ENCODE measurements around the gene EDN2.

The EDN2 gene

GRCh38 chr1:41465741-41466140 lies 18.7 kb downstream of the EDN2 start:
- H3K9me3 ChIP-seq: no peaks in the 10 kb centered on the region
- peaks cover 7% of the 10 kb centered on the region for H3K4me1 ChIP-seq
- no peaks in the 10 kb centered on the region for H3K36me3 ChIP-seq (replicated peaks)
- H3K4me3 ChIP-seq: no peak overlapping the region
- in situ Hi-C loops (cut with MboI; ENCODE audit: low sequenced_read_pairs): no loop called here
- no peaks in the 10 kb centered on the region for H3K27me3 ChIP-seq (ENCODE audit: low read depth)
- no peak for DNase-seq (ENCODE audit: low spot score in 2 of 2)

GRCh38 chr1:41464885-41465284 lies 19.6 kb downstream of the EDN2 start:
- no peaks in the 10 kb centered on the region for H3K36me3 ChIP-seq (replicated peaks)
- DNase-seq (ENCODE audit: low spot score in 2 of 2): no peak
- no peaks in the 10 kb centered on the region for H3K27me3 ChIP-seq (ENCODE audit: low read depth)
- no peak overlapping the region for H3K4me3 ChIP-seq
- in situ Hi-C loops (cut with MboI; ENCODE audit: low sequenced_read_pairs): no loop called here
- H3K4me1 ChIP-seq: peaks cover 7% of the 10 kb centered on the region
- no peaks in the 10 kb centered on the region for H3K9me3 ChIP-seq

- in situ Hi-C loops (cut with MboI; ENCODE audit: low sequenced_read_pairs): no loop called here
- no peak for DNase-seq (ENCODE audit: low spot score in 2 of 2)
Measured at GRCh38 chr1:41463516-41463915, 21.0 kb downstream of the EDN2 start.

GRCh38 chr1:41462680-41463004 lies 21.8 kb downstream of the EDN2 start:
- Histone ChIP-seq H3K27me3 (ENCODE audit: low read depth) (no peaks in the 10 kb centered on the region), H3K36me3 (replicated peaks) (no peaks in the 10 kb centered on the region), H3K4me1 (peaks cover 7% of the 10 kb centered on the region), H3K9me3 (no peaks in the 10 kb centered on the region), H3K4me3 (no peak overlapping the region)
- in situ Hi-C loops (cut with MboI; ENCODE audit: low sequenced_read_pairs): no loop called here
- no peak for DNase-seq (ENCODE audit: low spot score in 2 of 2)

More at GRCh38 chr1:41463516-41463915, 21.0 kb downstream of the EDN2 start:
- Histone ChIP-seq H3K4me3 (no peak overlapping the region), H3K4me1 (peaks cover 7% of the 10 kb centered on the region), H3K9me3 (no peaks in the 10 kb centered on the region), H3K36me3 (replicated peaks) (no peaks in the 10 kb centered on the region), H3K27me3 (ENCODE audit: low read depth) (no peaks in the 10 kb centered on the region)

GRCh38 chr1:41461790-41462679 lies 22.4 kb downstream of the EDN2 start:
- H3K36me3 ChIP-seq (replicated peaks): no peaks in the 10 kb centered on the region
- DNase-seq (ENCODE audit: low spot score in 2 of 2): peak in 1 of 2 experiments; percentile 13
- no peaks in the 10 kb centered on the region for H3K27me3 ChIP-seq (ENCODE audit: low read depth)
- H3K9me3 ChIP-seq: no peaks in the 10 kb centered on the region
- H3K4me1 ChIP-seq: peaks cover 7% of the 10 kb centered on the region
- in situ Hi-C loops (cut with MboI; ENCODE audit: low sequenced_read_pairs): no loop called here
- no peak overlapping the region for H3K4me3 ChIP-seq

GRCh38 chr1:41456847-41457540 lies 27.5 kb downstream of the EDN2 start:
- peaks cover 4% of the 10 kb centered on the region for H3K4me1 ChIP-seq
- DNase-seq (ENCODE audit: low spot score in 2 of 2): no peak
- no peaks in the 10 kb centered on the region for H3K36me3 ChIP-seq (replicated peaks)
- in situ Hi-C loops (cut with MboI; ENCODE audit: low sequenced_read_pairs): no loop called here
- H3K27me3 ChIP-seq (ENCODE audit: low read depth): no peaks in the 10 kb centered on the region
- no peak overlapping the region for H3K4me3 ChIP-seq
- no peaks in the 10 kb centered on the region for H3K9me3 ChIP-seq

GRCh38 chr1:41455479-41456332 lies 28.8 kb downstream of the EDN2 start:
- no peak overlapping the region for H3K4me3 ChIP-seq
- in situ Hi-C loops (cut with MboI; ENCODE audit: low sequenced_read_pairs): no loop called here
- DNase-seq (ENCODE audit: low spot score in 2 of 2): no peak
- H3K9me3 ChIP-seq: no peaks in the 10 kb centered on the region
- no peaks in the 10 kb centered on the region for H3K27me3 ChIP-seq (ENCODE audit: low read depth)
- no peaks in the 10 kb centered on the region for H3K36me3 ChIP-seq (replicated peaks)
- H3K4me1 ChIP-seq: no peaks in the 10 kb centered on the region

- no peaks in the 10 kb centered on the region for H3K27me3 ChIP-seq (ENCODE audit: low read depth)
Measured at GRCh38 chr1:41454406-41454805, 30.1 kb downstream of the EDN2 start.

GRCh38 chr1:41452704-41453290 lies 31.7 kb downstream of the EDN2 start:
- no peaks in the 10 kb centered on the region for H3K27me3 ChIP-seq (ENCODE audit: low read depth)

More at GRCh38 chr1:41454406-41454805, 30.1 kb downstream of the EDN2 start:
- Histone ChIP-seq H3K36me3 (replicated peaks) (no peaks in the 10 kb centered on the region), H3K4me3 (no peak overlapping the region), H3K4me1 (no peaks in the 10 kb centered on the region), H3K9me3 (no peaks in the 10 kb centered on the region)
- in situ Hi-C loops (cut with MboI; ENCODE audit: low sequenced_read_pairs): no loop called here
- DNase-seq (ENCODE audit: low spot score in 2 of 2): no peak

GRCh38 chr1:41450747-41451285 lies 33.7 kb downstream of the EDN2 start:
- no peak for DNase-seq (ENCODE audit: low spot score in 2 of 2)
- in situ Hi-C loops (cut with MboI; ENCODE audit: low sequenced_read_pairs): no loop called here
- Histone ChIP-seq H3K4me1 (no peaks in the 10 kb centered on the region), H3K36me3 (replicated peaks) (no peaks in the 10 kb centered on the region), H3K9me3 (no peaks in the 10 kb centered on the region), H3K27me3 (ENCODE audit: low read depth) (no peaks in the 10 kb centered on the region), H3K4me3 (no peak overlapping the region)

More at GRCh38 chr1:41452704-41453290, 31.7 kb downstream of the EDN2 start:
- Histone ChIP-seq H3K9me3 (no peaks in the 10 kb centered on the region), H3K4me3 (no peak overlapping the region), H3K4me1 (no peaks in the 10 kb centered on the region), H3K36me3 (replicated peaks) (no peaks in the 10 kb centered on the region)
- DNase-seq (ENCODE audit: low spot score in 2 of 2): no peak
- in situ Hi-C loops (cut with MboI; ENCODE audit: low sequenced_read_pairs): no loop called here

- Histone ChIP-seq H3K4me1 (no peaks in the 10 kb centered on the region), H3K27me3 (ENCODE audit: low read depth) (no peaks in the 10 kb centered on the region), H3K4me3 (no peak overlapping the region), H3K36me3 (replicated peaks) (no peaks in the 10 kb centered on the region), H3K9me3 (peaks cover 6% of the 10 kb centered on the region; the same call in 1 of the 2 replicates)
- in situ Hi-C loops (cut with MboI; ENCODE audit: low sequenced_read_pairs): no loop called here
- no peak for DNase-seq (ENCODE audit: low spot score in 2 of 2)
Measured at GRCh38 chr1:41449326-41449921, 35.1 kb downstream of the EDN2 start.

- Histone ChIP-seq H3K36me3 (replicated peaks) (no peaks in the 10 kb centered on the region), H3K9me3 (peaks cover 7% of the 10 kb centered on the region; the same call in 1 of the 2 replicates), H3K4me3 (no peak overlapping the region), H3K4me1 (no peaks in the 10 kb centered on the region), H3K27me3 (ENCODE audit: low read depth) (no peaks in the 10 kb centered on the region)
- in situ Hi-C loops (cut with MboI; ENCODE audit: low sequenced_read_pairs): no loop called here
- no peak for DNase-seq (ENCODE audit: low spot score in 2 of 2)
Measured at GRCh38 chr1:41448821-41449220, 35.7 kb downstream of the EDN2 start.
